NCI-H2196 treated with DMSO at 0.1 percent for 48 hours (cell line): Measurements from ENCODE around the gene WDR1.
"Not testable (repeated sequence)": the region's sequence is repeated elsewhere in the genome, so short reads cannot be mapped to it uniquely, and the experiment has no call there.

Experiments used
- DNase-seq: peaks from one replicate; lab custom pipeline; 2025; ENCODE audit not compliant: unreplicated experiment; lab: John Stamatoyannopoulos, UW

Gene WDR1

DNA sequence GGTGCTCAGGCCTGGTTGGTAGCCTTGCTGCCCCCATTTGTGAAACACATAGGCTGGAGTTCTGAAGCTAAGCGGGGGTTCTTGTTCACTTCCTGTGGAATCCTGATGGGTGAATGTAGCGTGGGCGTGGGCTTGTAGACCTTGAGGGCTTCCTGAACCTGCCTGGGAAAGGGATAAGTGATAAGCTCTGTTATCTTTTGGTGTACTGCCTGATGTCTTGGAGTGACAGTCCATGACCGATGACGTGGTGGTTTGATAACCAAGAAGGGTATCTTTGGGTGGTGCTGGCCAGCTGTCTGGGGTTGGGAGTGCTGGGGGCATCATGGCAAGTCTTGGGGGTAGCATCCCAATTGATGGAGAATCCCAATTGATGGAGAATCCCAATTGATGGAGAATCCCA is 17.5 kb upstream of the WDR1 start:
- no peak for DNase-seq

DNA sequence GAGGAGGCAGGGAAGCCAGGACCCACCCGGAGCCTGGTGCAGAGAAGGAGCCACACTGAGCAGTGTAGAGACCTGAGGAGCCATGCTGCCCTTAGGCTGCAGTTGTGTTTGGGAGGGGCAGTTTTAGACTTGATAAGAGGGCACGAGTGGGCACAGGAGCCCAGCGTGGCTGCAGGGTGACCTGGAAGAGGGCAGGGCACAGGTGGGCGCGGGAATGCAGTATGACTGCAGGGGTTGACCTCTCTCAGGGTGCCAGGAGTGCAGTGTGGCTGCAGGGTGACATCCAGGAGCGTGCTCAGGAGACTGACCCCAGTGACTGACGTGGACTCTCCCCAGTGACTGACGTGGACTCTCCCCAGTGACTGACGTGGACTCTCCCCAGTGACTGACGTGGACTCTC is 14.6 kb upstream of the WDR1 start:
- DNase-seq = no peak

GRCh38 chr4:10130178-10130888 is 13.7 kb upstream of the WDR1 start:
- DNase-seq = no peak

GRCh38 chr4:10129196-10130177 is 12.9 kb upstream of the WDR1 start:
- DNase-seq = no peak

- no peak for DNase-seq
Measured at GRCh38 chr4:10128761-10129160, 12.2 kb upstream of the WDR1 start.

DNA sequence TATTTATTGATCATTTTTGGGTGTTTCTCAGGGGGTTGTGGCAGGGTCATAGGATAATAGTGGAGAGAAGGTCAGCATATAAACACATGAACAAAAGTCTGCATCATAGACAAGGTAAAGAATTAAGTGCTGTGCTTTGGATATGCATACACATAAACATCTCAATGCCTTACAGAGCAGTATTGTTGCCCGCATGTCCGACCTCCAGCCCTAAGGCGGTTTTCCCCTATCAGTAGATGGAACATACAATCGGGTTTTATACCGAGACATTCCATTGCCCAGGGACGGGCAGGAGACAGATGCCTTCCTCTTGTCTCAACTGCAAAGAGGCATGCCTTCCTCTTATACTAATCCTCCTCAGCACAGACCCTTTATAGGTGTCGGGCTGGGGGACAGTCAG is 10.9 kb upstream of the WDR1 start:
- DNase-seq = not testable (repeated sequence)

DNA sequence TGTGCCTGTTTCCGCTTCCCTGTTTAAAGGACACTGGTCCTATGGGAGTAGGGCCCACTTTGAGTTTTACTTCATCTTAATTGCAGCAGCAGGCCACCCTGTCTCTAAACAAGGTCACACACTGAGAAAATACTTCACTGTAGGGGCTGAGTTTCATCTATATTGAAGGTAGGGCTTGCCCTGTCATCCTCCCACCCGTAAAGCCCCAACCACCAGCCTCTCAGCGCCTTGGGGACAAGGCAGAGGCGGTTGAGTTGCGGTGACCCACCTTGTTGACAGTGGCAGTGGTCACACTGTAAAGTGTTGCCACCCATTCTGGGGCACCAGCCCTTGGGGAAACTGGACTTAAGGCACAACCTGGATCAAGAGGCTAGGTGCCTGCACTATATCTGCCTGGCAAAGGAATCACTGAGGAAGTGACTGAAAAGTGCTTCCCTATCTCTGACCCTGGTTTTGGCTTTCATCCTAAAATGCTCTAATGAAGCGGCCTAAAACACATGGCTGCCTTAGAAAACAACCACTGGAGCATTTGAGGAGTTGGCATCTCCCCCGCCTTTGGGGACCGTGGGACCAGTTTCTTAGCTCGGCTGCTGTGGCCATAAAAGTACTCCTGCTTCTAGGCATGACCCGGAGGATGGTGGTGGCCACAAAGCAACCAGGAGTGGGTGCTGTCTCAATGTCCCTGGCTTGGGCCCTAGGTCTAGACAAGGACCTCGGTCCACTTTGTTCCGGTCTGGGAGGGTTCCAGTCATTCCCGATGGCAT is 7.8 kb upstream of the WDR1 start:
- no peak for DNase-seq

- peak; percentile 22 for DNase-seq
Measured at GRCh38 chr4:10123227-10124101, 6.9 kb upstream of the WDR1 start.

DNA sequence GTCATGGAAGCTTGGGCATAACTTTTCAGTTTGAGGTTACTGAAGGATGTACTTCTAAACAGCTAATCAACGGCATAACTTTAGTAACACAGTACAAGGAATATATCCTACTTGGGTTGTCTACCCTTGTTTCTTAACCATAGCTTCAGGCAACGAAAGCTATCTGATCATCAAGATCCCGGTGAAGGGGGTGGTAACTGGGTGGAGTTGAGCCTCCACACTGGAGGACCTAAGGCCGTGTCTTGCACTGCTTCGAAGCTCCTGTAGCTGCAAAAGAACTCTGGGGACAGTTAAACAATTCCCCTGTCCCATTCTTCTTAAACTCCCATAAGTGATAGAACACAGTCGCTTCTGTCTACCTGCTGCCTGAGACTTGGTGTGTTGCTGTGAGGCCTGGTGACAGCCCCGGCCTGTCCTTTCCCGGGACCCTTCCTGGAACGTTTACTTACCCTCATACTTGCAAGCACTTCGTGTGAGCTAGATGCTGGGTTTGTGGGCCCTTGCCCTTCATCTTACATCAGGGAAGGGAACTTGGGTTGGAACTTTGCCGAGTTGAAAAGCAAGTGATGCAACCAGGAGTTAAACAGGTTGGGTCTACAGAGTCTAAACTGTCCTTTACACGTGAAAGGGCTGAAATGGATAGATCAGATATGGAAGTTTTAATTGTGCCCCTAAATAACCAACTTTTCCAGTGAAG is 5.8 kb upstream of the WDR1 start:
- no peak for DNase-seq

GRCh38 chr4:10121568-10122208 is 5.1 kb upstream of the WDR1 start:
- DNase-seq = no peak

DNA sequence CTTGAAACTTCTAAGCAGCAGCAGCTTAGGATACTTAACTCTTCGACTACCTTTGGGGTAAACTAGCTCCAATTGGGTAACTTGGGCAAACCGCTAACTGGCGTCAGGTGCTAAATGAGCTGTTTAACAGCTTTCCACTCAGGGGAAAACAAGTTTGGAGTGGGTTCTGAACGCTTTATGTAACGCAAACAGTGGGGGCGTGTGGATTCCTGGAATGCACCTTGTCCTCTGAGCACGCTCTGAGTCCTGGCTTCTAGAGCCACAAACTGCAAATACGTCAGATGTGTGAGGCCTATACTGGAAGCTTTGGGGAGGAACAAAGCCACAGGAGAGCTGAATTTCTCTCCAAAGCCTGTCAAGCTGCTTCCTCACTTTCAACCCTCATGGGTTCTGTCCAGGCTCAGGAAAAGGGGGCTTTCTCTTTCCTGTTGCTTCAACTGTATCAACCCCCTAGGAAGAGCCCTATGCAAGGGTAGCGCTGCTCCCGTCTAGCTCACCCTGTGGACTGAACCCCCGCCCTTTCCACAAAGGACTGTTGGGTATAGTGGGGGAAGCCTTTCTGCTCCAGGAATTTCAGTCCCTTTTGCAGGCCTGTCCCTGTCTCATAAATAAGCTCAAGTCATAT is 4.5 kb upstream of the WDR1 start:
- no peak for DNase-seq

- no peak for DNase-seq
Measured at GRCh38 chr4:10119773-10120172, 3.2 kb upstream of the WDR1 start.

GRCh38 chr4:10119278-10119677 is 2.7 kb upstream of the WDR1 start:
- DNase-seq = no peak

GRCh38 chr4:10118048-10119004 is 1.7 kb upstream of the WDR1 start:
- no peak for DNase-seq

DNA sequence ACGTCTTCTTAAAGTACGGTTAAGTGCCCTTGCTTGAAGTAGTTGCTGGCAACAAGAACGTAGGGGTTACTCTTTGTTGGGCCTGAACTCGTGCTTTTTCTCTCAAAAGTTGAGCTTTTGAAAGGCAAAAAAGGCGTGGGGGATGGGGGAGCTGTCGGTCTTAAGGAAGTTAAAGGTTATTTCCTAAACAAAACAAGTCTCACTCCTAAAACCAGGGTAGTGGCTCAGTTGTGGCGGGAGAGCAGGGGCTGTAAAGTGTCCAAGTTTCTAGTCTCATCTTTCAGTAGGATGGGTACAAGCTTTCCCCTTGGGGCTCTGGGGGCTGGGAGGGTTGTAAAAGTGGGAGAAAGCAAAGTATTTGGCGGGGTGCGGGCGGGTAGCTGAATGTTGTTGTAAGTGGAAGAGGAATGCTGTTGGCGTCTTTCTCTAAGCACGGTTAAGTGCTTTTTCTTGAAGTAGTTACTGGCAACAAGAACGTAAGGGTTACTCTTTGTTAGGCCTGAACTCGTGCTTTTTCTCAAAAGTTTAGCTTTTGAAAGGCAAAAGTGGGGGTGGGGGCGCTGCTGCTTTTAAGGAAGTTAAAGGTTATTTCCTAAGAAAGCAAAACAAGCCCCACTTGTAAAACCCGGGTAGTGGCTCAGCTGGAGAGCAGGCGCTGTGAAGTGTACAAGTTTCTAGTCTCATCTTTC is 904 bp upstream of the WDR1 start:
- DNase-seq = no peak

DNA sequence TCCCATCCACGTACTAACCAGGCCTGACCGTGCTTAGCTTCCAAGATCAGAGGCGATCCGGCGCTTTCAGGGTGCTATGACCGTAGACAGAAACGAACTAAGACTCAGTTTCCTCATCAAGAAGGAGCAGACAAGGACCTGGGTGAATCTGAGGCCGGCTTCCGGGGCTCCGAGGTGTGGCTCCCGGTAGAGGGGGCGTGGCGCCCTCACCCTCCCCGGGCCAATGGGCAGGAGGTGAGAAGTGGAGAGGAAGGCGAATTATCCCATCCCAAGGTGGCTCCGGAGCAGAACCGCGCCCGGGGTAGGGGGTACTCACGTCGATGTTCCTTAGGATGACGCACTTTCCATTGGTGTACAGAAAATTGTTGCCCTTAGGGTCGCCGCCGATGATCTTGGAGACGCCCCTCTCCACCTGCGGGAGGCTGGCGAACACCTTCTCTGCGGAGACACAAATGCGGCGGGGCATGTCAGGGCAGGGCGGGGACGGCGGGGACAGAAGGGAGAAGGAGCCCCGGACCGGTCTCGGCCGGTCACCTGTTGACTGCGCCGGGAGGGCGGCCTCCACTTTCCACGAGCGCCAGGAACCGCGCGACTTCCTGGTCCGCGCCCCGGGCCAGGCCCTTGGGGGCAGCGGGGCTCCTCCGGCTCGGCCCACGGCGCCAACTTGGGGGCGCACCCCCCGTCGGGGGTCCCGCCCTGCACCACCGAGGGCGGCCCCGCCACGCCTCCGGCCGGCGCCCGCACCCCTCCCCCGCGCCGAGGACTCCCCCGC is 616 bp downstream of the WDR1 start:
- peak; percentile 29 for DNase-seq
